Measurements from ENCODE around the gene LRSAM1. TPM values are rescaled to one million over a fixed set of nuclear protein-coding genes. Genes with fewer than 3 reads are reported as not detected.

The LRSAM1 gene
- total and polyA plus RNA-seq, 11 donors: 21.9 to 42.2 (median 31.6) TPM

- DNase-seq: no peak
- WGBS, 4 donors: 85 to 89% (median 87%) methylated on average over 4 of the region's 4 CpGs
- no peak for TF ChIP-seq CTCF (IDR thresholded peaks at IDR 0.05)
- TF ChIP-seq POLR2A (IDR thresholded peaks at IDR 0.05): no peak
- H3K9me3 ChIP-seq: peaks cover 0 to 8% (median 0%) of the 10 kb centered on the region in 12 donors
- H3K27ac ChIP-seq: no peak overlapping the region
- intact Hi-C loops (cut with DNase I): no loop called here
- H3K4me1 ChIP-seq: peaks cover 0 to 24% (median 19%) of the 10 kb centered on the region in 12 donors
- peaks cover 0 to 89% (median 83%) of the 10 kb centered on the region in 9 donors for H3K36me3 ChIP-seq
- no peak for ATAC-seq
- no peak overlapping the region for H3K4me3 ChIP-seq
- no peaks in the 10 kb centered on the region for H3K27me3 ChIP-seq
Measured at GRCh38 chr9:127445851-127446712, 5.2 kb upstream of the LRSAM1 start.

GRCh38 chr9:127446713-127447415 lies 4.4 kb upstream of the LRSAM1 start:
- 85 to 89% (median 87%) methylated on average over 6 to 7 of the region's 7 CpGs for WGBS, 4 donors
- H3K36me3 ChIP-seq: peaks cover 0 to 81% (median 75%) of the 10 kb centered on the region in 9 donors
- no peak overlapping the region for H3K4me3 ChIP-seq
- H3K27me3 ChIP-seq: no peaks in the 10 kb centered on the region
- H3K9me3 ChIP-seq: peaks cover 0 to 8% (median 0%) of the 10 kb centered on the region in 12 donors
- intact Hi-C loops (cut with DNase I): no loop called here
- H3K27ac ChIP-seq: no peak overlapping the region
- H3K4me1 ChIP-seq: peaks cover 0 to 25% (median 19%) of the 10 kb centered on the region in 12 donors
- TF ChIP-seq POLR2A (IDR thresholded peaks at IDR 0.05) (no peak), CTCF (IDR thresholded peaks at IDR 0.05) (no peak)
- no peak for ATAC-seq
- DNase-seq: no peak

- H3K36me3 ChIP-seq: peaks cover 0 to 74% (median 69%) of the 10 kb centered on the region in 9 donors
- H3K27me3 ChIP-seq: no peaks in the 10 kb centered on the region
- WGBS, 4 donors: 81 to 84% (median 82%) methylated on average over 7 of the region's 7 CpGs
- peaks cover 6 to 32% (median 25%) of the 10 kb centered on the region in 12 donors for H3K4me1 ChIP-seq
- intact Hi-C loops (cut with DNase I): no loop called here
- no peak for ATAC-seq
- no peak overlapping the region for H3K4me3 ChIP-seq
- no peak for DNase-seq
- peaks cover 0 to 8% (median 0%) of the 10 kb centered on the region in 12 donors for H3K9me3 ChIP-seq
- no peak overlapping the region for H3K27ac ChIP-seq
- TF ChIP-seq POLR2A (IDR thresholded peaks at IDR 0.05) (no peak), CTCF (IDR thresholded peaks at IDR 0.05) (no peak)
Measured at GRCh38 chr9:127447416-127448111, 3.7 kb upstream of the LRSAM1 start.
